ENCODE data around the gene RPA1. TPM values are rescaled to one million over a fixed set of nuclear protein-coding genes. Genes with fewer than 3 reads are reported as not detected.
"Not testable (repeated sequence)": the region's sequence is repeated elsewhere in the genome, so short reads cannot be mapped to it uniquely, and the experiment has no call there.

RPA1 gene
- total RNA-seq, 2 donors from 2014 or later: 63.4 to 105 TPM

- H3K9me3 ChIP-seq: no peaks in the 10 kb centered on the region
- DNase-seq: no peak
- no peak overlapping the region for H3K27ac ChIP-seq
- intact Hi-C loops (cut with DNase I): no loop called here
- no peak for TF ChIP-seq CTCF (IDR thresholded peaks at IDR 0.05)
- H3K4me1 ChIP-seq: no peaks in the 10 kb centered on the region
- no peak overlapping the region for H3K4me3 ChIP-seq
- H3K27me3 ChIP-seq: no peaks in the 10 kb centered on the region
- no peaks in the 10 kb centered on the region for H3K36me3 ChIP-seq
- no peak overlapping the region for H3K9ac ChIP-seq (ENCODE audit: low read depth in 2 of 2, low read length in 2 of 2)
These were observed 61.1 kb downstream of the RPA1 start for GRCh38 chr17:1890758-1891450.

- Histone ChIP-seq H3K4me1 (no peaks in the 10 kb centered on the region), H3K9ac (ENCODE audit: low read depth in 2 of 2, low read length in 2 of 2) (no peak overlapping the region), H3K9me3 (no peaks in the 10 kb centered on the region), H3K27ac (no peak overlapping the region), H3K27me3 (no peaks in the 10 kb centered on the region), H3K36me3 (no peaks in the 10 kb centered on the region), H3K4me3 (no peak overlapping the region)
- TF ChIP-seq CTCF (IDR thresholded peaks at IDR 0.05): no peak
- intact Hi-C loops (cut with DNase I): no loop called here
- no peak for DNase-seq
These were observed 65.0 kb downstream of the RPA1 start for GRCh38 chr17:1894753-1895339.

DNA sequence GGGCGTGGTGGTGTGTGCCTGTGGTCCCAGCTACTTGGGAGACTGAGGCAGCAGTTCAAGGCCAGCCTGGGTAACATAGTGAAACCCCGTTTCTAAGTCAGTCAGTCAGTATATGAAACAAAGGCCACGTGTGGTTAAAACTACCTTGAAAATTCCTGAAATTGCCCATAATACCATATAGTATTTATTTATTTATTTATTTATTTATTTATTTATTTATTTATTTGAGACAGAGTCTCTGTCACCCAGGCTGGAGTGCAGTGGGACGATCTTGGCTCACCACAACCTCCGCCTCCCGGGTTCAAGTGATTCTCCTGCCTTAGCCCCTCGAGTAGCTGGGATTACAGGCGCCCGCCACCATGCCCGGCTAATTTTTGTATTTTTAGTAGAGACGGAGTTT lies 65.7 kb downstream of the RPA1 start:
- H3K27me3 ChIP-seq; DNase-seq; H3K4me3 ChIP-seq; H3K9ac ChIP-seq (ENCODE audit: low read depth in 2 of 2, low read length in 2 of 2); H3K36me3 ChIP-seq; H3K27ac ChIP-seq; intact Hi-C loops (cut with DNase I); H3K4me1 ChIP-seq; H3K9me3 ChIP-seq: not testable (repeated sequence)

DNA sequence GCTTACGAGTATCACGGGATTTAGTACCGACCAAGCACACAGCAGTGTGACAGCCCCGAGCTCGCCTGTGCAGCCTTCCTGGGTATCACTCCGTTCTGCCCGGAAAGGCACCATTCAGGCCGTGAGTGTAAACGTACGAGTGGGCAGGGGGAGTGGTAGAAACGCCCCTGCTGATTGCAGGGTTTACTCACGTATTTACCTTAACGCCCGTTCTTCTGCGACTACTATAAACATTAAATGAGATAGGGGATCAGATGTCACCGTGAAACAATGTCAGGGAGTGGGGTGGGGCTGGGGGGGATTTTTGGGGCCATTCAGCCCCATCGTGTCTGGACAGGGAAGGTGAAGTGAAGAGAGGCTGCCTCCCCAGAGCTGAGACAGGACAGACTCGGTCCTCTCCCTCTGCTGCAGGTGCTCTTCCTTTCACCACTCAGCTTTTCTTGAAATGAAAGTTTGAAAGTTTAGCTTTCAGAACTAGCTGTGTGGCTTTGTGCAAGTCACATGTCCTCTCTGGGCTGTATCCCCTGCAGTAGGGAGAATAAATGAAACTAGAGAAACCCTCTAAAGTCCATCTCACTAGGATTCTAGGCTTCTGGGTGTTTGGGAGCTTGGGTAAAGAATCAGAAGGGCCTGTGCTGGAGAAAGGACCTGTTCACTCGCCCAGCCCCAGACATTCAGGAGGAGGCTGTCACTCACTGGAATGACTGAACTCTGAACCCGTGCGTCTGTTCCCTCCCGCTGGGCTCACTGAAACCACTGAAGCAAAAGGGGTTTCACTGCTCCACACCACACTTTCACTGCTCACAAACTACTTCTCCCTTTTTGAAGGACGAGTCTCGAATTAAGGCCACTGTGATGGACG lies 66.7 kb downstream of the RPA1 start:
- Histone ChIP-seq H3K9me3 (no peaks in the 10 kb centered on the region), H3K36me3 (no peaks in the 10 kb centered on the region), H3K4me3 (no peak overlapping the region), H3K27ac (no peak overlapping the region), H3K4me1 (no peaks in the 10 kb centered on the region), H3K9ac (ENCODE audit: low read depth in 2 of 2, low read length in 2 of 2) (no peak overlapping the region), H3K27me3 (no peaks in the 10 kb centered on the region)
- DNase-seq: no peak
- no peak for TF ChIP-seq CTCF (IDR thresholded peaks at IDR 0.05)
- intact Hi-C loops (cut with DNase I): no loop called here

DNA sequence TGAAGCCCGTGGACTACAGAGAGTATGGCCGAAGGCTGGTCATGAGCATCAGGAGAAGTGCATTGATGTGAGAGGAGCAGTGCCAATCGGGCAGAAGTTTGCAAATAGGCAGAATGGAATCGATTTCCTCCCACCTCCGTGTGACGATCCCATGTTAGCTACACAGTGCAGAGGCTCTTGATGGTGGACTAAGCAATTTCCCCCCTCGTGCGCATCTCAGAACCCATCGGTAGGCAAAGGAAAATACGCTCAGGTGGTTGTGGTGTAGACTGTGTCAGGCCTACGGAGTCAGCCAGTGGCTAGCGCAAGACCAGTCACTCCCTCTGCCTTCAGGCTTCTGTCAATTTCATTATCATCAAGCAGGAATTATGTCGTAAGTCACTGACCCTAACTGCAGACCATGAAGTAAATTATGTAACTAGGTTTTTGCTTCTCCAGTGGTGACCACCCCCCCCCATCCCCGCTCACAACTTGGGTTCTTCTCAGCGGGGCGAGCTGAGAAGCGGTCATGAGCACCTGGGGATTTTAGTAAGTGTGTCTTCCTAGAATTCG lies 67.4 kb downstream of the RPA1 start:
- no peak for TF ChIP-seq CTCF (IDR thresholded peaks at IDR 0.05)
- Histone ChIP-seq H3K4me1 (no peaks in the 10 kb centered on the region), H3K4me3 (no peak overlapping the region), H3K9ac (ENCODE audit: low read depth in 2 of 2, low read length in 2 of 2) (no peak overlapping the region), H3K36me3 (no peaks in the 10 kb centered on the region), H3K27ac (no peak overlapping the region), H3K27me3 (no peaks in the 10 kb centered on the region), H3K9me3 (no peaks in the 10 kb centered on the region)
- no peak for DNase-seq
- intact Hi-C loops (cut with DNase I): no loop called here

Data from colonic mucosa (tissue), 4 donors.